GM18858 (cell line): Measurements from ENCODE around the gene AAK1.
A peak's percentile ranks its signal among the peaks of the same experiment; 100 is the strongest.
"Not testable (repeated sequence)": the region's sequence is repeated elsewhere in the genome, so short reads cannot be mapped to it uniquely, and the experiment has no call there.

Experiments used
- ATAC-seq: cut with Tn5 transposase; IDR thresholded peaks from one replicate; pipeline ENCODE4 v1.9.1; 2021; ENCODE audit not compliant: unreplicated experiment

The AAK1 gene

DNA sequence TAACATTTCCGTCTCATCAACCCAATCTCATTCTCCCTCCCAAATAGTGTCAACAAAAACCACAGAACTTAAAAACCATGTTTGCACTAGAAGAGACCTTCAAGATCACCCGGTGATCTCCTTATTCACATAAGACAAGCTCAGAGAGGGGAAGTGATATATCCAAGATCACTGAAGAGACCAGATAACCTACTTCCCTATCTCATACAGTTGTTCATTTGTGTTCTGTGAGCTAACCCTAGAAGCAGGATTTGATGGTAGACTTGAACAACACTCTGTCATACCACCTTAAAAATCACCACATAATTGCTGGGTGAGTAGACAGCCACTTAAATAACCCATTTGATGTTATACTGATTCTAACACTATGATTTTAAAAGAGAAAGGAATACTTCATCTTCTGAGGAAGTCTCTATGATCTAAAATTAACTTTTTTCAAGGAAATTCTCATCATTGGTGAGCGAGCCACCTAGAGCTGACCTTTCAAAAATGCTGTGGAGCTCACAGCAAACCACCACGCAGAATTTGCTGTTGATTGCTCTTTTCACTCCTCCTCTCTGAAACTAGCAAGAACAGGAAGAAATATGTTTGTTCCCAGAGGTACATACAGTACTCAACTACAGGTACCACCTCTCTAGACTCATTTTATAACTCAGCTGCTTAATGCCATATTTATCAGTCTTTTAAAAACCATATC is 15.1 kb downstream of the AAK1 start:
- no peak for ATAC-seq

DNA sequence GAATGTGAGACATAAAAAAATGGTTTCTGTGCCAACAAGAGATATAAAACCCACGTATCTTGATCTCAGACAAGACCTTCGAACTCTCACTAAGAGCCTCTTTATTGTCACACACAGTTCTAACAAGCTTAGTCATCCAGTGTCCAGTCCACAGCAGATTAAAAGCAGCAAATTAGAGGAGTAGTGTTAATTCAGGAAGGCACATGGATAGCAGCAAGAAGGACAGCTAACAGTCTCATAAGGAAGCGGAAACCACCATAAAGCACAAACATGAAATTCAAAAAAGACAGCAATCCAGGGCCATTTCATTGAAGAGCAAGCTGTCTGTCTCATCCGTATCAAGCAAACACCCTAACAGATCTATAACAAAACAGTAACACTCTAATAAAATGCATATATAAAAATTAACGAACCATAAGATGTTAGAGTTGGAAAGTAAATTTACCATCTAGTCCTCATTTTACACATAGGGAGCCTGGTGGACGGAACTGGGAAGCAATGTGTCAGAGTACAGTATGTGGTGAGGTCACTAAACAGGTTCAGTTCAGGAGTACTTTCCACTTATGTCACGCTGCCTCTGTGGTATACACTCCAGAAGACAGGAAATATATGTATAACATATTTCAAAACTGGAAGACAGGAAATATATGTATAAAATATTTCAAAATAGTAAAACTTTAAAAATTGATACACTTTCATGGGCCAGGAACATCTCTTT is 18.3 kb downstream of the AAK1 start:
- no peak for ATAC-seq

- no peak for ATAC-seq
Observed at GRCh38 chr2:69624611-69625010, 18.9 kb downstream of the AAK1 start.

DNA sequence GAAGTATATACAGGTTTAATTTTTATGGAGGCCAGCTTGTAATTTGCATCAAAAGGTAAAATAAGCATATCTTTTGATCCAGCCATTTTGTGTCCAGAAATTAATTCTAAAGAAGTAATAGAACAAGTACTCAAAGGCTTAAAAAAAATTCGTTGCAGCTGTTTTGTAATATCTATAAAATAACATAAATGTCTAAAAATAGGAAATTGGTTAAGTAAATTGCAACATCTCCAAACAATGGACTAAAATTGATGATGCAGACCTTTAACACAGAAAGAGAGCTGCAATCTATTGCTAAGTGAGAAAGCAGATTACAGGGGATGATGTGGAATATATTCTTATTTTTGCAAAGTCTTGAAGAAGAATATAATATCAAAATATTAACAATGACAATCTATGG is 19.4 kb downstream of the AAK1 start:
- no peak for ATAC-seq

- ATAC-seq, result no peak
Observed at GRCh38 chr2:69623236-69623635, 20.3 kb downstream of the AAK1 start.

GRCh38 chr2:69622805-69623204 is 20.7 kb downstream of the AAK1 start:
- ATAC-seq, result not testable (repeated sequence)

GRCh38 chr2:69622017-69622540 is 21.5 kb downstream of the AAK1 start:
- ATAC-seq, result not testable (repeated sequence)

- ATAC-seq, result no peak
Observed at GRCh38 chr2:69621440-69621839, 22.1 kb downstream of the AAK1 start.

DNA sequence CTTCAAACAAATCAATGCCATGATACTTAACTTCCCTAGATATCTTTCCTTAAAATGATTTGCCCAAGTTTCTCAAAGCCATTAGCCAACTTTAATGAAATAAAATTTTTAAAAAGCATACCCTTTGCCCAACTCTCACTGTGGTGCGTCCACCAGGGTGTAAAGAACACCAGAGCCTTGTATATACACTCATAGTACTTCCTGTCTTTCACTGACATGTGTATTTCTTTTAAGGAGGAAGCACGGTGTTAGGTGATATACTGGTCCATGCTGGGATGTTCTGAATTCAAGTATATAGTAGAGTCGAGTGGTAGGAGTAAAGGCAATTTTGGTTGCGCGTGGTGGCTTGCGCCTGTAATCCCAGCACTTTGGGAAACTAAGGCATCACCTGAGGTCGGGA is 22.7 kb downstream of the AAK1 start:
- no peak for ATAC-seq

GRCh38 chr2:69619725-69620124 is 23.8 kb downstream of the AAK1 start:
- ATAC-seq, result no peak

DNA sequence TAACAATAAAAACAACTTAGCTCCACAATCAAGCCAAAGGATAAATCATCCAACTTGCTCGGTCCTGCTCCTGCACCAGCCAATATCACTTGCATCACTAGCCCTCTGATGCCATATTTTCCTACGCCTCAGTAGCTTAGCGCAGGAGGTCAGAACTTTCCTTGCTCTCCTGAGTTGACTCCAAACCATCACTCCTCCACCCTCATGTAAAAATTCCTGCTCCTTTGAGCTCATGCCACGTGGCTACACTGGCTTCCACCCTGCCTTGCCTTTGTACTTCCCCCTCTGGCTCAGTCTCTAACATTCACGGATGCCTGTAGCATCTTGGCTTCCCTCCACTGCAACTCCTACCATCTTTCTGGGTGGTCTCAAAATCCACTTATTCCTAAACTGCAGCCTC is 25.2 kb downstream of the AAK1 start:
- no peak for ATAC-seq

DNA sequence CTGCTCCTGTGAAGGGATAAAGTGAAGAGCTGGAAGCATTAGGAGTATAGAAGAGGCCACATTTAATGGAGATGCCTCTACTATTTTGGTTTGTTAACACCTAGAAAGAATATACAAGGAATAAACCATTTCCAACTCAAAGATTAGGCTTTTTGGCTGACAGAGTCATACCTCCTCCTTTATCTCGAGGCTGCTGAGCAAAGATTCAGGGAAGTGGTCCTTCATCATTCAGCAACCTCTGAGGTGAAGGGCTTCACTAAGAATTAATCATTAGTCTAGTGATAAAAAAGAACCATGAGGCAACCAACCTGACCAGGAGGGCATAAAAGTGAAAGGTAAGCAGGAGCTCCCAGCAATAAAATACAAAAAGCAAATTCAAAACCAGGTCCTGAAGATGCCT is 25.8 kb downstream of the AAK1 start:
- ATAC-seq, result no peak

DNA sequence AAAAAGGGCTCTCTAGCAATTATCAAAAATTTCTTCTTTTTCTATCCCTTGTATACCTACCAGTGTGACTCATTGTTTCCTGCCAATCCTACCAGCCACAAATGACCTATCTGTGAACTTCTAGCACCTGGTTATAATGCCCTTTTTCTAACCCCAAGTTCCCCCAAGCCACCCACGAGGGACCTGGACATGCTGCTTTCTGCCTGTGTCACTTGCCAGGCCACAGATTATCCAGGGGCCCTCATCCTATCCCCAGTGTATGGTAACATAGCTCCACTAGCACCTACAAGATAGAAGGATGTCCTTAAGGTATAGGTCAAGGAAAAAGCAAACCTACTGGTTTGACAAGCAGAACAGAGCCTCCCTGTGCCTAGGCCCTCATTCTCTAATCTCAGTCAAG is 26.8 kb downstream of the AAK1 start:
- no peak for ATAC-seq

GRCh38 chr2:69615969-69616368 is 27.6 kb downstream of the AAK1 start:
- peak; percentile 57 for ATAC-seq

- no peak for ATAC-seq
Observed at GRCh38 chr2:69615078-69615625, 28.4 kb downstream of the AAK1 start.

DNA sequence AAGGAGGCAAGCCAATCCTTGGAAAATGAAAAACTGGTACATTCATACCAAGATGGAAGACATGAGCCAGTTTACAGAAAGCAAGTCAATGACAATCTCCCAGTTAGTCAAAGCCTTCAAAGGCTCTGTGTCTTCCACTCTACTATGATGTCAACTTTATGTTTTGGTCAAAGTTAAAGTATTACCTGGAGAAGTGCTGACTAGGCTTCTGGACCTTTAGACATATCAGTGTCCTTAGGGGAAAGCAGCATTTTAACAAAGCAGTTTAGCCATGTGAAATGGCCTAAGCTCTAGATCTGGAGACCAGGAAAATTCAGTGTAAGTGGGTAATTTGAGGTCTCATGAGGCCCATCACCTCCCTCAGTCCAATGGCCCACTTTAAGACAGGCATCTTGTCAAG is 30.8 kb downstream of the AAK1 start:
- no peak for ATAC-seq

- no peak for ATAC-seq
Observed at GRCh38 chr2:69612200-69612599, 31.3 kb downstream of the AAK1 start.

- ATAC-seq, result no peak
Observed at GRCh38 chr2:69608109-69608508, 35.4 kb downstream of the AAK1 start.

DNA sequence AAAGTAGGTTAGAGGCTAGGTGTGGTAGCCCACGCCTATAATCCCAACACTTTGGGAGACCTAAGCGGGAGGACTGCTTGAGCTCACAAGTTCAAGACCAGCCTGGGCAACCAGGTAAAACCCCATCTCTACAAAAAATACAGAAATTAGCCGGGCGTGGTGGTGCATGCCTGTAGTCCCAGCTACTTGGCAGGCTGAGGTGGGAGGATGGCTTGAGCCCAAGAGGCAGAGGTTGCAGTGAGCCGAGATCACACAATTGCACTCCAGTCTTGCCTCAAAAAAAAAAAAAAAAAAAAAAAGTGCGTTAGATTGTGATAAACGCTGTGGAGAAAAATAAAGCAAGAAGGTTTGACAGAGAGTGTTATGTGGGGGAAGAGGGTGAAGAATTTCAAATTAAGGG is 36.8 kb downstream of the AAK1 start:
- ATAC-seq, result not testable (repeated sequence)

- ATAC-seq, result no peak
Observed at GRCh38 chr2:69605284-69605683, 38.3 kb downstream of the AAK1 start.

GRCh38 chr2:69604836-69605235 is 38.7 kb downstream of the AAK1 start:
- ATAC-seq, result no peak

GRCh38 chr2:69604026-69604678 is 39.4 kb downstream of the AAK1 start:
- no peak for ATAC-seq
